ENCODE results near the gene C12orf76. TPM values are rescaled to one million over a fixed set of nuclear protein-coding genes. Genes with fewer than 3 reads are reported as not detected.

The C12orf76 gene
- total and polyA plus RNA-seq, 9 of the 15 experiments (the other 6 are each of a cell fraction or from before 2014, with no cell fraction given) = 6.3 to 38.6 (median 12.3) TPM

DNA sequence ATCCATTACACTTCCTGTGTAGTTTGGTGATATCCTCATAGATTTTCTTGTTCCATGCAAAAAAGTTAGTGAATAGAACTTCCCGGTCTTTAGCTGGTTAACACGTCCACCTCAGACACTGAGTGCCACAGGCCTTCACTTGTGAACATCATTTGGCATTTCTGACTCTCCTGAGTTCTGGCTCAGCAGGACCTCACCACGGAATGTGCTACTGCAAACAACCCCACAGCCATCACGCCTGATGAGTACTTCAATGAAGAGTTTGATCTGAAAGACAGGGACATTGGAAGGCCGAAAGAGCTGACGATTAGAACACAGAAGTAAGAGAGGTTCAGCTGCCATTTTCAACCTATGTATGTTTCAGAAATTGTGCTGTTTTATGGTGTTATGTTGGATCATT, 20.0 kb downstream of the C12orf76 start (continued):
- TF ChIP-seq HNRNPK (IDR thresholded peaks at IDR 0.05; ENCODE audit: low read depth, low read length, poor library complexity, severe bottlenecking) (no peak), POLR3A (IDR thresholded peaks at IDR 0.05; ENCODE audit: borderline replicate concordance, extremely low read depth, insufficient read depth, insufficient read length) (no peak), NRF1 (conservative IDR thresholded peaks at IDR 0.05 in 1 of 2, IDR thresholded peaks at IDR 0.05 in 1 of 2) (no peak)

DNA sequence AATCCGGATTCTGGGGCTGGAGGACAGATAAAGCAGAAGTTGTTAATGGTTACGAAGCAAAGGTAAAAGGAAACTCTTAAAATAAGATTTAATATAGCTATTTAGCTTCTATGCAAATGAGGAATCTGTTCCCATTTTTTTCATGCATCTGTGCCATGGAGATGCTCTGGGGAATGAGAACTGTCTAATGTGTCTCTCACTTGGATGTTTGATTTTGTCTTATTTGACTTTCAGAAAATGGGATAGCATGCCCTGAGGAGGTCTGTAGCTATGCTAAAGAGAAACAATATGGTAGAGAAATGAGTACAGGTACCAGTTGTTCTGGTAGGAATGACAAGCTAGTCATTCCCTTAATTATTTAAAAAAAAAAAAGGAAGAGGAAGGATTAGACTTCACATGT, 24.3 kb downstream of the C12orf76 start:
- Histone ChIP-seq H3K79me2 (ENCODE audit: control insufficient read depth, insufficient read depth, low read length) (no peaks in the 10 kb centered on the region), H3K4me3 (no peak overlapping the region), H3K4me2 (ENCODE audit: insufficient read depth, low read length) (no peak overlapping the region), H2AFZ (ENCODE audit: low read depth, low read length) (no peak overlapping the region), H3K4me1 (replicated peaks in 1 of 2; ENCODE audit: control insufficient read depth in 2 of 2, insufficient read depth in 2 of 2, low read length in 2 of 2) (no peaks in the 10 kb centered on the region), H3K27ac (ENCODE audit: extremely low read depth, low read depth, low read length) (no peak overlapping the region), H3K27me3 (ENCODE audit: control insufficient read depth in 2 of 2, insufficient read depth in 2 of 2, low read length in 2 of 2) (no peaks in the 10 kb centered on the region), H3K9me3 (replicated peaks; ENCODE audit: control insufficient read depth, insufficient read depth, low read depth, low read length) (no peaks in the 10 kb centered on the region), H4K20me1 (replicated peaks; ENCODE audit: control insufficient read depth, insufficient read depth, low read length) (no peaks in the 10 kb centered on the region), H3K36me3 (ENCODE audit: control insufficient read depth, insufficient read depth, low read length) (peaks cover 74% of the 10 kb centered on the region), H3K9ac (ENCODE audit: insufficient read depth in 1 of 2, low read depth in 2 of 2, low read length in 2 of 2) (no peak overlapping the region), H3K9me1 (ENCODE audit: control insufficient read depth, insufficient read depth, low read length) (no peaks in the 10 kb centered on the region)
- TF ChIP-seq, protein P1, sequence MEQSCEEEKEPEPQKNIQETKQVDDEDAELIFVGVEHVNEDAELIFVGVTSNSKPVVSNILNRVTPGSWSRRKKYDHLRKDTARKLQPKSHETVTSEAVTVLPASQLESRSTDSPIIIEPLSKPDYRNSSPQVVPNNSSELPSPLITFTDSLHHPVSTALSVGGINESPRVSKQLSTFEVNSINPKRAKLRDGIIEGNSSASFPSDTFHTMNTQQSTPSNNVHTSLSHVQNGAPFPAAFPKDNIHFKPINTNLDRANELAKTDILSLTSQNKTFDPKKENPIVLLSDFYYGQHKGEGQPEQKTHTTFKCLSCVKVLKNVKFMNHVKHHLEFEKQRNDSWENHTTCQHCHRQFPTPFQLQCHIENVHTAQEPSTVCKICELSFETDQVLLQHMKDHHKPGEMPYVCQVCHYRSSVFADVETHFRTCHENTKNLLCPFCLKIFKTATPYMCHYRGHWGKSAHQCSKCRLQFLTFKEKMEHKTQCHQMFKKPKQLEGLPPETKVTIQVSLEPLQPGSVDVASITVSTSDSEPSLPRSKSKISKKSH (CRISPR knock-in tag; IDR thresholded peaks at IDR 0.05) = no peak
- no peak for TF ChIP-seq POLR2AphosphoS5 (IDR thresholded peaks at IDR 0.05; ENCODE audit: control insufficient read depth, insufficient read depth, low read depth, low read length)
- no peak for TF ChIP-seq ZNF134 (CRISPR knock-in tag; conservative IDR thresholded peaks at IDR 0.05)
- TF ChIP-seq POLR3G (IDR thresholded peaks at IDR 0.05; ENCODE audit: extremely low read depth, insufficient read length, insufficient replicate concordance) = no peak
- no peak for TF ChIP-seq TFAM (CRISPR knock-in tag; conservative IDR thresholded peaks at IDR 0.05)
- TF ChIP-seq ZNF282 (CRISPR knock-in tag; IDR thresholded peaks at IDR 0.05) = no peak
- no peak for TF ChIP-seq MAFK (IDR thresholded peaks at IDR 0.05; ENCODE audit: low read length)
- no peak for TF ChIP-seq TSC22D4 (tag; IDR thresholded peaks at IDR 0.05)
- TF ChIP-seq, protein P2, sequence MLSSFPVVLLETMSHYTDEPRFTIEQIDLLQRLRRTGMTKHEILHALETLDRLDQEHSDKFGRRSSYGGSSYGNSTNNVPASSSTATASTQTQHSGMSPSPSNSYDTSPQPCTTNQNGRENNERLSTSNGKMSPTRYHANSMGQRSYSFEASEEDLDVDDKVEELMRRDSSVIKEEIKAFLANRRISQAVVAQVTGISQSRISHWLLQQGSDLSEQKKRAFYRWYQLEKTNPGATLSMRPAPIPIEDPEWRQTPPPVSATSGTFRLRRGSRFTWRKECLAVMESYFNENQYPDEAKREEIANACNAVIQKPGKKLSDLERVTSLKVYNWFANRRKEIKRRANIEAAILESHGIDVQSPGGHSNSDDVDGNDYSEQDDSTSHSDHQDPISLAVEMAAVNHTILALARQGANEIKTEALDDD (IDR thresholded peaks at IDR 0.05) = no peak
- TF ChIP-seq CHCHD3 (CRISPR knock-in tag; IDR thresholded peaks at IDR 0.05) = no peak
- TF ChIP-seq ELF4 (CRISPR knock-in tag; IDR thresholded peaks at IDR 0.05) = no peak
- ATAC-seq (no peak), DNase-seq (ENCODE audit: extremely low read depth in 1 of 4, low spot score in 3 of 4) (no peak), FAIRE-seq (no peak)
- intact Hi-C loops (cut with micrococcal nuclease) (no loop called here), in situ Hi-C loops (cut with MboI) (no loop called here)
- WGBS (ENCODE audit: insufficient coverage, low coverage, missing lambda C conversion rate) = 75% methylated on average over 2 of the region's 2 CpGs
- ChIA-PET POLR2A (interaction anchor here (0.6 to 1.3 kb wide), 2 partner anchors 10 to 13 kb away, joined by 4 to 6 read pairs; no protein-coding TSS in a partner anchor), CTCF (ENCODE audit: low intra/inter-chr PET ratio) (interaction anchor here (1.1 kb wide), 1 partner anchor 76 kb away, joined by 7 read pairs; no protein-coding TSS in a partner anchor)
- BruUV-seq (replicated peaks) = no TSS peak

Data from K562 (cell line).